Activated T-cell treated with anti-CD3 and anti-CD28 coated beads for 1 hour (primary cell): ENCODE measurements around the gene VANGL1.
A peak's percentile ranks its signal among the peaks of the same experiment; 100 is the strongest.

Experiments
- DNase-seq: peaks from one replicate; pipeline ENCODE4 v3.0.0-alpha.2; 2020; ENCODE audit warnings: low read depth

The VANGL1 gene

DNA sequence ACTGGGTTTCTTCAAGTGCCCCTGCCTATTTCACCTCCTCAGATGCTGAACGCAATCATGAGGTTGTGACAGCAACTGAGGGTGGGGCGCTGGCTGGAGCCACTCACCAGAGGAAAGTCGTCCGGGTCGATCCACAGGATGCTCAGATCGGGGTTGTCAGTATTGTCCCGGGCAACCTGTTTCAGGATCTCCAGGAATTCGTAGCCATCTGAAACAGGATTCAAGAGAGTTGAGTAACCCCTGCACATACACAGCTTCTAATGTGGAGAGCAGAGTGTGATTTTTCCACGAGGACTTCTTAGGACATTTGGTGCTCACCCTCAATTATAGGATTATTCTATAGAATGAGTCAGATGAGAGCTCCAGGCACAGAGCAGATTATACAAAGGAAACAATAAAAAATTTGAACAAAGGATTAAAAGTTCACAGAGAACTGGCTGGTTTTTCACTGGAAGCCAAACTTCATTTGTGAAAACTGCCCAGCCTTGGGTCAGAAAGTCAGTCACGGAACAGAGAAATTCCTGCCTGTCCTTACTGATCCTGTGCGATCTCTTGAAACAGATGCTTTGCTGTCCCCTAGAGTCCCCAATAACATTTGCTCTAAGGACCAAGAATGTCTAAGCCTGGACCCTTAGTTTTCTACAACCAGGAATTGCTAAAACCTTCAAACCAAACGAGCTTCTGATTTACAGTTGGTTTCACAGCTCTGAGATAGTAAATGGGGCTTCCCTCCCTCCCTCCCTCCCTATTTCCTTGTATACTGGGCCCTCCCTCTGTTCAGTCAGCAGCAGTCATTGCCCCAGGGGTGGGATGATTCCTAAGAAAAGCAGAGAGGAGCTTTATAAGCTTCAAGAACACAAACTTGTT lies 63.5 kb downstream of the VANGL1 start:
- no peak for DNase-seq

DNA sequence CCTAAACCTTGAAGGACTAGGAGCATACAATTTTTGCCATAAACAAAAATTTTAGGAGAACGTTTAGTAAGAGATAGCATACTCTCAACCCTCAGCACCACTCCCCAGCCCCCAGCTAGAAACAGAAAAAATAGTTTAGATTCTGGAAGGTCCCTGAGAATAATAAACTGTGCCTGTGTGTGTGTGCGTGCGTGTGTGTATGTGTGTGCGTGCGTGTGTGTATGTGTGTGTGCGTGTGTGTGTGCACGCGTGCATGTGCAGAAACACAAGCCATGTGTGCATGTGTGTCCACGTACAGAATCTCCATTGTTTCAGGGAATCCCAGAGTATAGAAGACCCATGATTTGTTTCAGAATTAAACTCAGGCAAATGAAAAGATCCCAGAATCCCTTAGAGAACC lies 64.2 kb downstream of the VANGL1 start:
- no peak for DNase-seq

DNA sequence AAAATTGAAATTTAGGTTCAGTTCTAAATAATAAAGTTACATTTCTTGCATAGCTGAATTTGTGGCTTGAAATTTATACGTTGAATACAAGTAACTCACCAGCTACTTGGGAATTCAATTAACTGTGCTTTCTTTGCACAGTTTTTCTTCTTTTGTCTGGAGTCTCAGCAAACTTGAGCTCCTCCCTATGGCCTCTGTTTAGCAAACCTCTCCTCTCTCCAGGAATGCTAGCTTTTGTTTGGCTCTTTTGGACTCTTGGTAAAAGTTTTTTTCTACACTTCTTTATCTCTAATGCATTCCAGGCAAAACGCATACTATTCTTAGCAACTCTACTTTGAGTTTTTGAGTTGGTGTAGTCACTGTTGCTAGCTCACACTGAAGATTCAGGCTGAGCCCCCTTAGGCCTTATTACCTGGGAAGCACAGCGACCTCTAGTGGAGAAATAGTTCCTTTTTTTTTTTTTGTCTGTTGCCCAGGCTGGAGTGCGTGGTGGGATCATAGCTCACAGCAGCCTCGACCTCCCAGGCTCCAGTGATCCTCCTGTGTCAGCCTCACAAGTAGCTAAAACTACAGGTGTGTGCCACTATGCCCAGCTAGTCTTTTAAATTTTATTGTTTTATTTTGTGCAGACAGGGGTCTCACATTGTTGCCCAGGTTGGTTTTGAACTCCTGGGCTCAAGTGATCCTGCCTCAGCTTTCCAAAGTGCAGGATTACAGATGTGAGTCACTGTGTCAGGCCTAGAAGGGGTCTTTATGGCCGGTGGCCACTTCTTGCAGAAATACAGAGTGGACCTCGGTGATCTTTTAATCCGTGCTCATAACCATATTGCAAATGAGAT lies 65.0 kb downstream of the VANGL1 start:
- DNase-seq: no peak

DNA sequence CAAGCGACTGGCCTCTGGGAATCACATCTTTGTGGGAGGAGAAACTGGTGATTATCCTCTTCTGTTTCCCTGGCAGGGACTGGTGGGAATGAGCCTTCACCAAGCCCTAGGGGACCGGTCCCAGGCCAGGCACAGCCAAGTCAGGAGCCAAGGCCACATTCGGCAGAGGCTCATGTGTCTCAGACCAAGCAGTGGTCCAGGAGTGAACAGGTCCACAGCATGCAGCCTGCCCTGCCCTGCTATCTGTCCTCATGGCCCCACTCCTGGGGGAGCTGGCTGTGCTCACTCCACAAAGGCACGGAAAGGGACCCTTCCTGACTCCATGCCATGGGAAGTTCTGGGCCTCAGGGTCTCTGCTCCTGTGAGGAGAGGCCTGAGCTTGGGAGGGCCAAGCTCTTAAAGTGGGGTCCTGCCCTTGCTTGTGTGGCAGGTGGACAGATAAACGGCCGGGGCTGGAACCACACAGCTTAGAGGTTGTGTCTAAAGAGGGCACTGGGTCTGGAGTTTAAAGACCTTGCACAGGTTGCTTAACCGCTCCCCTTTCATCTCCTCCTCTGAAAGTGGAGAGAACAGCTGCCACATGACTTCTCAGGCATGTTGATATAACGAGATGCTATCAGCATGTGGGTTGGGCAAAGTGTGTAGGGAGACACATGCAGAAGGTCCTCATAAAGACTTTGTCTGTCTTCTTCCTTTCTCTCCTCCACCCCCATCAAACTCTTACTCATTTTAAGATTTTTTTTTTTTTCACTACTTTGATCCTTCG lies 69.3 kb downstream of the VANGL1 start:
- no peak for DNase-seq

DNA sequence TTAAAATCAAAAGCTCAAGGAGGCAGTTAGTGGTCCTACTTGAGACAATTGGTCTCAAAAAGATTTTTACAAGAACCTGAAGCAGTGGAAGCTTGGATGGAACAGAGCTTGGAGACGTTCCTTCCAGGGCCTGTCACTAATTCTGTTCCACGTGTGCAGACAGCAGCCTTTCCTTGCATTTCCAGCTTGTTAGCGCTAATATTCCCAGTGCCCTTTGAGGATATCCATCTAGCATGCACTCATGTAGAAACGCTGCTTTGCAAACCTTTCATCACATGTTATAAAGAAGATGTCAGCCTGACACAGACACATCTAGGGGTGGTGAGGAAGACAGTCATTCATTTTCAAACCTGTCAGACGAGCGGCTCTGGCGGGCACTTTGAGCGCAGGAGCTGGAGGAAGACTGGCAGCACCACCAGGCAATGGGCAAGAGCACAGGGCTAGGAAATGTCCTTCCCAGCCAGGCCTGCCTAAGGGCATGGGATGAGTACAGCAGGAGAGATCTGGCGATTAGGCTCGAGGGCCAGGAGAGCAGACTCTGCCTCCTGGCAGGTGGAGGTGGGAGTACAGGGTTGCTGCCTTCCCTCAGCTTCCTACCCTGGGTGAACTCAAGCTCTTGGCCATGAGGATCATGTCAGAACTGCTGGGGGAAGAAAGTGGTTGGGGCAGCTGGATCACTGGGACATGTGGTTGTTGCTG lies 71.3 kb downstream of the VANGL1 start:
- no peak for DNase-seq

DNA sequence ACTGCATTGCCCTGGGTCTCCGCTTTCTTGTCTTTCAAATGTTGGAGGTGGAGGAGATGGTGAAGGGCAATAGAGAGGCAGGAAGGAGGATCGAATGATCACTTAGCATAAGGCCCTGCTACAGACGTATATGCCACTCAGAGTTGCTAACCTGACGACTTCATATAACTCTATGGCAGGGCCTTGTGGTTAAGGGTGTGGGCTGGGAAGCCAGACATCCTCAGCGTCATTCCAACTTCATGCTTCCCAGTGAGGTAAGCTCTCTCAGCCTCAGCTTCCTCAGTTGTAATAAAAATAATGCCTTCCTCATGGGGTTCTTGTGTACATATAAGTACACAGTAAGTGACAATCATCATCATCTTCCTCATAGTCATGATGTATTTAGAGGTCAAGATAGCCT lies 72.1 kb downstream of the VANGL1 start:
- DNase-seq: no peak

DNA sequence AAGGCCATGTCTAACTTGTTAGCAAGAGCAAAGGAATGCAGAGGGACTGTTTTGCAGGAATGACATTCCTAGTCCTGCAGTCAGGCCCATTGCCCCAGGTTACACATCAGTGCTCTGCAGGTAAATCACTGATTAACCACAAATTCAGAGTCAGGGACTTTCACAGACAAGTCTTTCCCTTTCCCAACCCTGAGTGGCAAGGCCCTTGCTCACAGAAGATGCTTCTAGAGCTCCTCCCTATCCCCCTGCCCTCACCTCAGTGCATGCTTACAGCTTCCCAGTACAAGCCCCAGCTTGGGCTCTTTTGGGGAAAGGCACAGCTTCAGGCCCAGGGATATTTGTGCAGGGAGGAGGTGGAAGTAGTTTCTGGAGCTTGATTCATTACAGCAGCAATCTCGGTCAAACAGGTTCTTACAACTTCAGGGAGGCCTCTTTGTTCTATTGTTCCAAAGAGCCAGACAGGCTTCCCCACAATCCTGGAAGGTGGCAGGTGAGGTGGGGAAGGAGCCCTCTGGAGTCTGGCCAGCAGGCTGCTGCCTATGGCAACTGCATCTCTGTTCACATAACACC lies 72.9 kb downstream of the VANGL1 start:
- DNase-seq: no peak

DNA sequence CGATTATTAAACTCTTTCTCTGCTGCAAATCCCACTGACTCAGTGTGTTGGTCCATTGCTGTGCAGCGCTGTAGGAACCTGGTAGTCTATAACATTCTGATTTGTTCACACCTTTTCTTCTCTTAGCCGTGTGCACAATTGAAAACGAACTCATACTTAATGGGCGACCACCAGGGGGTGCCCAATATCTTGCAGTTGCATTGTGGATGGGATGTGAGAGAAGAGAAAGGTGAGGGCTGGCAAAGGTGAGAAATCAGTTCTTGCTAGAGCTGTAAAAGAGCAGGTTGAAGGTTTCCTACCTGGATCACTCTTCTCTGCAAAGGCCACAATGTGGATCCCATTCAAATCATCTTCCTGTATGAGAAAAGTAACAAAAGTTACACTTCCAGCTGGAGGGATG lies 75.8 kb downstream of the VANGL1 start:
- peak; percentile 4 for DNase-seq

DNA sequence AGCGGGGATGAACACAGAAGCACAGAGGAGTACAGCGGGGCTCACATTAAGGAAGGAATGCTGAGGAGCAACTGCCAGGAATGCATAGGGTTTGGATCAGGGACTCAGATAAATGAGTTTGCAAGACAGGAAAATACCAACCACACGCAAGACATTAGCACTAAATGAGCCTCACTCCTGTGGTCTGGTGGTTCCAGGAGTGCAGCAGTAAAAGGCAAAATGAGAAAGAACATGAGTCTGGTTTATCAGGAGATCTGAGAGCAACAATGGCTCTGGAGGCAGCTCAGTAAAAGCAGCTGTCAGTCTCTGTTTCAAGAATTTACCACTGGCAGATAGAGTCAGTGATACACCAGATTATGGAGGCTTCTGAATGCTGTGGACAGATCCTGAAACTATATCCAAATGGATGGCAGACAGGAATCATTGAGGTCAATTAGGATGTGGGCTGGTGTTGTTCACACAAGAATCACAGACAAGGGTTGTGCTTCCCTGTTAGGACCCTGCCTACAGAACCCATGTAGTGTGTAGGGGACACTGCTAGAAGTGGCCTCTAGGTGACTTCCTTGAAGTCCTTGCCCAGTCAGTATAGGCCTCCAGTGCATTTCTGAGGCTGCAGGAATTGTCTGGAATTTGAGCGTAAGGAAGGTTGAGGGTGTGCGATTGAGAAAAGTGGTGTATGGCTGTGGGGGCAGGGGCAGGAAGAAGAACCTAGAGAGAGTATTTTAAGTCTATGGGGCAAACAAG lies 76.4 kb downstream of the VANGL1 start:
- no peak for DNase-seq

DNA sequence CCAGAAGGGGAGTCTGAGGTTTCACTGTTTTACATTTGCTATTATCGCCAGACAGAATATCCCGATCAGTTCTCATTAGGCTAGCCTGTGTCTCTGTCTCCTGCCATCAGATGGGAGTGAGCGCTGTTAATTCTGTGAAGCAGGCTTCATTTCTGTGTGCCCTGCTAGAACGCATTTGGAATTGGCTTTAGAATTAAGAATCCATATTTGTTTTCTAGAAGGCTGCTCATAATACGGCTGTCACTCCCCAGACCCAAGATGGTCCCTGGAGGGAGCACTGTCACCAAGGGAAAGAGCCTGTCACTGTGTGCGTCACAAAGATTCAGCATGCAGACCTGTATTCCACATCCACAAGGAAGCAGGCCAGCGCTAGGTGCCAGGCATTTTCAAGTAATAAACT lies 77.5 kb downstream of the VANGL1 start:
- no peak for DNase-seq

DNA sequence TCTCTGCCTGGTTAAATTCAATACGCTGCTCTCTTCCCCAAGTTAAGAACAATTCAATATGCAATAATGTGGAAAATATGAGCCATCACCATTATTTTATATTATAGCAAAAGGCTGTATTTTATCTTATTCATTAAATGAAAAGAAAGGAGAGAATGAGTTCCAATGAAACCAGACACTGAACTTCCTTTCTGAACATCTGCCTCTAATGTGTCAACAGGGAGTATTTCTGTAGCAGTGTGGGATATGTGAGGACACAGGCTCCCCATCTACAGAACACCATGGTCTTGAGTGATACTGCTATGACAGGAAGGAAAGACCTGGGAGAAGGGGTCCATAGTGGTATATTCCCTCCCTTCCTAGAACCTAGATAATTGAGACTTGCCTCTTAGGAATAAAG lies 80.5 kb downstream of the VANGL1 start:
- no peak for DNase-seq

DNA sequence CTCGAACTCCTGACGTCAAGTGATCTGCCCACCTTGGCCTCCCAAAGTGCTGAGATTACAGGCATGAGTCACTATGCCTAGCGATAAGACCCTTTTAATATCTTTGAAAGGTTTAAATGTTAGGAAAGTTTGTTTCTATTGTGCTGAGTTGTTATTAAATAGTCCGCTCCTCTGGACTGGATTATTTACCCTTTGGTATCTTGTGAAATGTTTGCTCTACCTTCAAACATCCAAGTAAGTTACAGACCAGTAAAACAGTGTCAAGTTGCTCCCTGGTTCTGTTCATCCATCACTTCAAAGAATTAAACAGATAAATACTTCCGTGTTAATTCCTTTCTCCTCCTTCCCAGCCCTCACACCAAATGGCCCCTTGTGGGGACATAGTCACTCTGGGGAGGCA lies 82.0 kb downstream of the VANGL1 start:
- DNase-seq: no peak

DNA sequence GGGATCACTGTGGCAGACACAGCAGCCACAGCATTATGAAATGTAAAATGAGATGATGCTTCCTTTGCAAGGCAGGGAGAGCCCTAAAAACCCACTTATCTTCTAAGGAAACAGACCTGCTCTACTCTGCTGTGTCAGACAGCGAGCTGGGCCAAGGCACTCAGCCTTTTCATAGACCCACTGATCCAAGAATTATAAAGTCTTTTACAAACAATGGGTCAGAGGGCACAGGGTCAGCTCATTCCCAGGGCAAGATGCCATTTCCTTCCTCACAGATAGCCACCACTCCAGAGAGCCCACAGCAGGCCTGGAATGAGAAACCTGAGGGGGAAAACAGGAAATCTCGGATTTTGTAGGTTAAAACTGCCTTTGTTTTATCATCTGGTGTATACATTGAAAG lies 83.8 kb downstream of the VANGL1 start:
- no peak for DNase-seq

DNA sequence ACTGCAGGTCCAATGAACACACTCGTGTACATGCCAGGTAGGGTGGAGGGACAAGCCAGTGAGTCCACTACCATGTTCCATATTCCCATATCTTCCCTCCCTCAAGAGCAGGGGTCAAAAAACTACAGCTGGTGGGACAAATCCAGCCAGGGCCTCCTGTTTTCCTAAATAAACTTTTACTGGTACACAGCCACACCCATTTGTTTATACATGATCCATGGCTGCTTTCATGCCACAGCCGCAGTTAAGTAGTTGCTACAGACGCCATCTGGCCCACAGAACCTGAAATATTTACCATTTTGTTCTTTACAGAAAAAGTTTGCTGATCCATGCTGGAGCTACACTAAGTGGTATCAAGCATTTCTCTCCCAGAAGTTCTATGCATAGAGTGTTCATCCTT lies 84.4 kb downstream of the VANGL1 start:
- no peak for DNase-seq

DNA sequence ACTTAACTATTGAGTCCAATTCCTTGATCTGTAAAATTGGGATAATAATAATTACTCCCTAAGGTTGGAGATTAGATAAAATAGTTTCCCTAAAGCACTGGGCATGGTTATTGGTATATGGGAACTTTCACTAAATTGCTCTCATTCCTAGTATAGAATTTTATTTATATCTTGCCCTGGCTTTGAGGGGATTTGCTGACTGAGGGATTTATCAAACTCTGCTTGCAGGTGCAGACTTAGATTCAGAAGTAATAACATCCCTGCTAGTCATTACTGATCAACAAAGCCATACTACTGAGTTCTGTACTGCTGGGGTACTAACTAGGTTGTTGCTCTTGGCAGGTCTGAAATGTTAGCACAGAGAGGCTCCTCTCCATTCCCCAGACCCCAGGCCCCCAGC lies 84.8 kb downstream of the VANGL1 start:
- DNase-seq: no peak

DNA sequence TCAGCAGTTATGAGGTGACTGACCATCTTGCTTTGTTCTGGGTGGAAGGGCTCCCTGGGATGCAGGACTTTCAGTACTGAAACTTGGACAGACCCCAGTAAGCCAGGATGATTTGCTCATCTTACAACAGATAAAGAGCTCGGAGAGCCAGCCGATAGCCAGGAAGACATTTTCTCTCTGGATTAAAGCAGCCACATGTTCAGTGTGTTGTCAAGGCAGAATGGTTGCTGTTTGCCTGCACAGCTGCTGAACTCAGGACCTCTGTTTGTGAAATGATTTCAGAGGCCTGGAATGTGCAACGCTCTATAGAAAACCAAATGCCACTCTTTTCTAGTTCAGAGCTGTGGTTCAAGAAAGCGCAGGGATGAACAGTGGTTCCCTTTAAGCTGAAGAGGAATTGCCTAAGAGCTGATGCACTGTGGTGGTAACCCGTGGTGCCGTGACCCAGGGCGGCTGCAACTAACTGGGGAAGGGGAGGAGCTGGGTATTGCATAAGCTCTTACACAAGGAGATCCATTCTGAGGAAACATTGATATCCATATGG lies 86.0 kb downstream of the VANGL1 start:
- no peak for DNase-seq

DNA sequence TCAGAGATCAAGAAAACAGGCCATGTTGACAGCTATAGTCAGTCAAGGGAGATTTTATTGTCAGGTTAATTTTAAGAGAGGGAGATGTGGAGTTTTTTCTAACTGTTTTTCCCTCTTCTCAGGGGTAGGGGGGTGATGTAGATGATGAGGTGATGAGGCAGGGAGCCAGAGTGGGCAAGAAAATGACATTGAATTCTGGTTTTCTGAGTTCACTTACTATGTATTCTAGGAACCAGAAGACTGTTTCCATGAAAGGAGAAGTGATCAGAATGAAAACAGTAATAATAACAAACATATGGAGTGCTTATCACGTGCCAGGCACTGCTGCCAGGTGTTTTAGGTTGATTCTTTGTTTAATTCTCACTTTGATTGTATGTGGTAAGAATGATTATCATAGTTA lies 86.6 kb downstream of the VANGL1 start:
- no peak for DNase-seq

DNA sequence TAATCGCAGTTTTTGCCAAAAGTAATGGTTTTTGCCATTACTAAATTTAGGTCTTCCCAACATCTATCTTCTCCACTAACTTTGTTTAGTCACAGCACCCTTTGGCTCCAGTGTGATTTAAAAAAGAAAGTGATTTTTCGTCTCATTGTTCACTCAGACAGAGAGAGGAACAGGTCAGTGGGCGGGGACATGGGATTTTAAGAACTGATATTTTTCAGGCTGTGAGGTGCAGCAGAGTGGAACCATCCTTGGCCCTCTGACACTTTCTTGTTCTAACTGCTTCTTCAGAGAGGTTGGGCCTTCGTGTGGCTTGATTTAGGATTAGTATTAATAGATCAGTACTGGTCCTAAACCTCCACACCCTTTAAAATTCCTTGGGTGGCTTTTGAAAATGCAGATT lies 88.0 kb downstream of the VANGL1 start:
- DNase-seq: no peak

DNA sequence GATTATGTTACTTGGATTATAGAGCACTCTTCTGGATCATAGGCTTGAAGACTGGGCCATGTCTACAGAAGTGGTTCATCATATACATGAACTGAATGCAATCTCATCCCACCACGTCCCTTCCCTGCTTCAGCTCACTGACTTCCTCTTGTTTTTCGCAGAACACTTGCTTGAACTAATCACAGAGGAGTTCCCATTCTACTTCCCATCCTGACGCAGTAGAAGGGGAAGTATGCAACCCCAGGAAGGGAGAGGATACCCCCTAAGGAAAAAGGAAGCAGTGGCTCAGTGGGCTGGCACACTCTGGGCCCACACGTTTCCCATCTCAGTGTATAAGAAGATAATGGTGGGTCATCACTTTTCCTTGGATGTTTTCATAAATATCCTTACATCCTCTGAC lies 90.5 kb downstream of the VANGL1 start:
- DNase-seq: no peak

DNA sequence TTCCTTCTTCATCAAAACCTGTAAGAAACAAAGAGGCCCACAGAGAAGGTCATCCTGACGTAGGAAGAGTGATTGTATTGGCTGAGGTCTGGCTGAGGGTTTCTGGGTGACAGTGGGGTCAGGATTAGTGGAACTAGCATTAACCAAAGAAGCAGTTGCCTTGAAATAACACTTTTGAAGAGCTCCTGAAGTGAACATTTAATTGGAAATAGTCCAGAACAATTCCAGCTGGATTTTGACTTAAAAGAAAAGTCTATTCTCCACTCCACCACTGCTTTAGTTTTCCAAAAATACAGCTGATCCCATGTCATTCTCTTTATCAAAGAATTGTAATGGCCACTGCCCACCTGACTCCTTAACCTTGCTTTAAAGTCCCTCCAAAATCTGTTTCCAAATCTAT lies 99.0 kb downstream of the VANGL1 start:
- DNase-seq: no peak
